ENCODE measurements around the gene TMUB1.

Gene TMUB1

GRCh38 chr7:151103973-151104372 is 20.7 kb upstream of the TMUB1 start:
- DNase-seq (ENCODE audit: low read depth, low spot score), result no peak

- no peak for DNase-seq (ENCODE audit: low read depth, low spot score)
Measured at GRCh38 chr7:151102991-151103390, 19.7 kb upstream of the TMUB1 start.

DNA sequence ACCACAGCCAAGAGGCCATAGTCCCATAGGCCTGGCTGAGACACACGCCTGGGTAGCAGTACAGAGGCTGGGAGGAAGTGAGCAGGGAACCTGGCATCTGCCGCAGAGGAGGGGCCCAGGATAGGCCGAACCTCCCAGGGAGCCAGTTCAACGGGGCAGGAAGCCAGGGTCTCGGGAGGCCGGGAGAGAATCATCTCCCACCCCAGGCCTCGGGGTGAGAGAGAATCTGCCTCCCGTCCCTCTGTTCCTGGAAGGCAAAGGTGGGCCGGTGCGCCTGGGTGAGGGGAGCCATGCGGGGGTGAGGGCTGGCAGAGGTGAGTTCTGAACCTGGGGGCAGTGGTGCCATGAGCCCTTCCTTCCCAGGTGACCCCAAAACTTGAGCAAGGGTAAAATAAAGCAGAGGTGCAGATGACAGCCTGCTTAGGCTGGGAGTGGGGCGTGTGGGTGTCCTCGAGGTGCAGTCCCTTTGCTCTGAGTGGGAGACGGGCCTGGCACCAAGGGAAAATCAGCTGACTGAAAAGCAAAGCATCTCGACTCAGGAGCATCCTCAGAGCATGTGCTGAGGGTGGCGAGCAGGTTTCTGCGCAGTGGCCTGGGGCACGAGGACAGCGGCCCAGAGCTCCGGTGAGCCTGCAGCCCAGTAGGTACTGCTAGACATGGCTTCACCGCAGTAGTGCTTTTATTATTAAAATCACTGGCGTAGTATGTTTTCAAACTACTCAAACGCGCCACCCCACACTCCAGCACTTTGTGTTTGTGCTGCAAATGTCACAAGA is 18.5 kb upstream of the TMUB1 start:
- no peak for DNase-seq (ENCODE audit: low read depth, low spot score)

DNA sequence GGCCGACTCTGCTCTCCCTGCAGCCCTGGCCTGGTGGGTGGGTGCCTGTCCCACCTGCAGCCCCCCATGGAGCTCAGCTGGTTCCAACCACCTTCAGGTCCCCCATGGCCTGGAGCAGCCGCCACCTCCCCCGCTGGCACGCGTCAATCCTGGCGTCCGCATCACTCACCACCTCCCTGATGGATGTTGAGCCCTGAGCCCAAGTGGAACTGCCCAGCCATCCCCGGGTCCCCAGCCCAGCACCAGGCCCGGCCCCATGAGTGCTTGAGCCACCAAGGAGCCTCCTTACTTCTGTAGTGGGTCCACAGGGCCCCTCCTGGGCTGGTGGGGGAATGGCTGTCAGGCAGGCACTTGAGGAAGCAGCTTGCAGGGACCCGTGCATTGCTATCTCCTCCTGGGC is 17.6 kb upstream of the TMUB1 start:
- DNase-seq (ENCODE audit: low read depth, low spot score), result no peak

GRCh38 chr7:151099486-151100211 is 16.4 kb upstream of the TMUB1 start:
- no peak for DNase-seq (ENCODE audit: low read depth, low spot score)

GRCh38 chr7:151095828-151096475 is 12.7 kb upstream of the TMUB1 start:
- no peak for DNase-seq (ENCODE audit: low read depth, low spot score)

DNA sequence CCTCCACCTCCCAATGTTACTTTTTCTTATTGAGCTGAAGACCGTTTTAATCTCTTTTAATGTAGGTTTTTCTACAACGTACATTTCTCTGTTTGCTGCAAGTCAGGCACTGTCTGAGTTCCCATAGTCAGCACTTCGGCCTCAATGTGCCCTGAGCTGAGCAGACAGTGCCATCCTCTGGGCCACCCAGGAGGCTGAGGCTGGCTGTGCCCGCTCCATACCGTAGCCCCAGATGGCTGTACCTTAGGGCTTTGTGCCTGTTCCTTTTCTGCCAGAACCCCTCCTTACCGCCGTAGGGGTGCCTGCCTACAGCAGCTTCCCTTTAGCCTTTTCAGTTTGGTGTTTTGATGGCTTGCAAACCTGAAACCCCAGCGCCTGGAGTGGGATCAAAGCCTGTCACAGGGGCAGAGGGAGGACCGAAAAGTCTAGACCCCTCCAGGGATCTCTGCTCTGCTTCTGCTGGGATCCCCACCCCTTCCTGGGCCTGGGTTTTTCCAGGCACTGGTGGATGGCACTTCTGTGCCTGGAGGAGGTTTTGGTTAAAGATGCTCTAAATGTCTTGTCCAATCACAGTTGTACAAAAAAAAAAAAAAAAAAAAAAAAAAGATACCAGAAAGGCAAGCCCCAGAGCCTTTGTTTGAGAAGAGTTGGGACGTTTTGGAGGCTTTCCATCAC is 12.0 kb upstream of the TMUB1 start:
- DNase-seq (ENCODE audit: low read depth, low spot score), result no peak

GRCh38 chr7:151094675-151095074 is 11.4 kb upstream of the TMUB1 start:
- no peak for DNase-seq (ENCODE audit: low read depth, low spot score)

DNA sequence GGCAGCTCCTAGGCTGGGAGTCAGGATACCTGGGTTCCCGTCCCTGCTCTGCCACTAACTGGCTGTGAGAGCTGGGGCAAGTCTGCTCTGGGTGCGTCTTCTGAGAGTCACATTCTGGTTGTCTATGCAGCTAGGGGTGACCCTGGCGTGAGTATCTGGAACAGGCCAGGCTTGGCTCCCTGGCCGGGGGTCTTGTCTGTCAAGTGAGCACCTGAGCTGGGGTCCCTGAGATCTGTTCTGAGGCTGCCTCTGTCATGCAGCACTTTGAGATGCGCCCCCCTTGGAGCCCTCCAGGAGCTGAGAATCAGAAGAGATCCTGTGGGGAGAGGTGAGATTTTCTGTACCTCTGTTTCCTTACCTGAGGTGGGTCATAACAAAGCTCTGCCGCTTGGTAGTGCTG is 10.5 kb upstream of the TMUB1 start:
- DNase-seq (ENCODE audit: low read depth, low spot score), result no peak

GRCh38 chr7:151091988-151092387 is 8.7 kb upstream of the TMUB1 start:
- DNase-seq (ENCODE audit: low read depth, low spot score), result no peak

- no peak for DNase-seq (ENCODE audit: low read depth, low spot score)
Measured at GRCh38 chr7:151091431-151091830, 8.1 kb upstream of the TMUB1 start.

GRCh38 chr7:151091003-151091402 is 7.7 kb upstream of the TMUB1 start:
- no peak for DNase-seq (ENCODE audit: low read depth, low spot score)

GRCh38 chr7:151089893-151090730 is 6.8 kb upstream of the TMUB1 start:
- no peak for DNase-seq (ENCODE audit: low read depth, low spot score)

GRCh38 chr7:151088856-151089699 is 5.8 kb upstream of the TMUB1 start:
- no peak for DNase-seq (ENCODE audit: low read depth, low spot score)

DNA sequence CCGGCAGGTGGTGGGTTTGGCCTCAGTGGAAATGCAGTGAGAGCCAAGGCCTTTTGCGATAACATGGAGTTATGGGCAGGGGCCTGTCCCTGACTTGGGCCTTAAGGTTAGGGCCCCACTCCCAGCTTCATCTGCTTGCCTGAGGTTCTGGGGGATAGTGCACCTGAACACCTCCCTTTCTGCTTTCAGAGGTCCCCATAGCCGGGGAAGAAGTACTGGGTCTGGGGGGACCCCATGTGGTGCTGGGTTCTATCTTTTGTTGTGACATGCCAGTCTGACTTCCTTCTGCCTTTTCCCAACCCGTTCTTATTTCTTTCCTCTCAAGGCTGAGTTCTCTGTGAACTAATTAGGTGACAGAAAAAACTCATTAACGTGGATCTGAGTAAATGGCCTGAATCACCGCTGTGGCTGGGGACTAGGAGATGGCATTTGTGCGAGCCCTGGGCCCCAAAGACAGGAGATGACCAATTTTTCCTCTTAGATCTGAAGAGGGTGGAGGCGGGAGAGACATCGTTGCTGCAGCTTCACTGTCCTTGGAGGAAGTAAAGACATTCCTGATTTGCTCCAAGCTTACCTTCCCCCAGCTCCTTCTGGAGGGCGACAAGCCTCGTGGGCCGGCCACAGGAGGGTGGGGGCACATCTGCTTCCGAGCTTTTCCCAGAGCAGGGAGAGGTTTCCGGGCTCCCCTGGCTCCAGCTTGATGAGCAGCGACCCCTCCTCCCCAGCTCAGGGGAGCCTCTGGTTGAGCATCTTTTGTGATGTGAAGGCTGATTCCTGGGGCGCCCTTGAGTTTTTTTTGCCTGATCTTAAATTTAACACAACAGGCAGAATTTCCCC is 4.9 kb upstream of the TMUB1 start:
- no peak for DNase-seq (ENCODE audit: low read depth, low spot score)

- no peak for DNase-seq (ENCODE audit: low read depth, low spot score)
Measured at GRCh38 chr7:151087245-151088018, 4.1 kb upstream of the TMUB1 start.

DNA sequence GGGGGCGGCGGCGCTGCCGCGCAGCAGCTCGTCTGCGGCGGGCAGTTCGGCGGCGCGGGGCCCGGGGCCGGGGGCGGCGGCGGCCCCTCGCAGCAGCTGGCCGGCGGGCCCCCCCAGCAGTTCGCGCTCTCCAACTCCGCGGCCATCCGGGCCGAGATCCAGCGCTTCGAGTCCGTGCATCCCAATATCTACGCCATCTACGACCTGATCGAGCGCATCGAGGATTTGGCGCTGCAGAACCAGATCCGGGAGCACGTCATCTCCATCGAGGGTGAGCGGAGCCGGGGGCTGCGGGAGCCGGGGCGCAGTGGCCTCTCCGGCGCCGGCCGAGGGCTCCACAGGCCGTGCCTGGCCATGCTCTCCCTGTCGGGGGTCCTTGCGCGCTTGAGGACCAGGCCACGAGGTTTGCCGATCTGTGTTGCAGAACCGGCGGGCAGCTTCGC is 3.5 kb upstream of the TMUB1 start:
- DNase-seq (ENCODE audit: low read depth, low spot score), result no peak

Measured in brain pericyte (primary cell).